OCI-LY1 (cell line): ENCODE measurements around the gene B3GNT8.

Experiments
- CTCF ChIP-seq: fragments of 200-600 bp; sonication (generic), shearing (Covaris generic); IDR thresholded peaks from 2 replicates; pipeline ENCODE4 v1.5.1; 2017; ENCODE audit warnings: mild to moderate bottlenecking, antibody characterized with exemption, low read length, moderate library complexity, mixed read lengths
- EZH2 ChIP-seq: fragments of 200-600 bp; sonication (generic), shearing (Covaris generic); IDR thresholded peaks from 2 replicates; pipeline ENCODE4 v1.8.0; 2017; ENCODE audit warnings: borderline replicate concordance, mixed run types, mild to moderate bottlenecking, antibody characterized with exemption, low read length, moderate library complexity, mixed read lengths

- TF ChIP-seq CTCF (no peak), EZH2 (no peak)
Measured at GRCh38 chr19:41442473-41443355, 15.5 kb upstream of the B3GNT8 start, which contains the start of gene ERICH4.
